ENCODE measurements around the gene TEAD3.
"Not testable (repeated sequence)": the region's sequence is repeated elsewhere in the genome, so short reads cannot be mapped to it uniquely, and the experiment has no call there.

Gene TEAD3

DNA sequence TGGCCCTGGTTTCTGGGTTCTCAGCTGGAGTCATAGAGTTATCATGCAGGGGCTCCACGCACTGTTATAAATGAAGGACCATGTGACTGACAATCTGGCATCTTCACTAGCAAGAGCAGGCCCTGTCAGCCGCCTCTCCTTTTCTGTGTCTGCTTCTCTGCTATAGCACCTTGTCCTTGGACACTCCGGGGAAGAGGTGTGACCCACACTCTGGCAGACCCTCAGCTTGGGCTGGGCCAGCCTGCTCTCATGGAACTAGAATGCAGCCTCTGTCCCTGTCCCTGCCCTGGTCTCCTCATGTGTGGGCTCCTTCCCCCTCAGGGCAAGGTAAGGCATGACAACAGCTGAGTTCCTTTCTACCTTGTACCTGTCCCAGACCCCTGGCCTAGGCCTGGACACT is 55.7 kb downstream of the TEAD3 start:
- no peak overlapping the region for H3K27ac Mint-ChIP-seq (ENCODE audit: low read depth)
- no peaks in the 10 kb centered on the region for H3K4me1 Mint-ChIP-seq
- DNase-seq (ENCODE audit: low spot score in 2 of 2) (no peak), ATAC-seq (replicated peaks; ENCODE audit: extremely low read depth, poor library complexity, severe bottlenecking) (no peak)
- no peaks in the 10 kb centered on the region for H3K27me3 Mint-ChIP-seq
- H3K9me3 Mint-ChIP-seq: no peaks in the 10 kb centered on the region
- H3K4me3 Mint-ChIP-seq: no peak overlapping the region
- H3K36me3 Mint-ChIP-seq (ENCODE audit: insufficient read depth): peaks cover 3% of the 10 kb centered on the region

DNA sequence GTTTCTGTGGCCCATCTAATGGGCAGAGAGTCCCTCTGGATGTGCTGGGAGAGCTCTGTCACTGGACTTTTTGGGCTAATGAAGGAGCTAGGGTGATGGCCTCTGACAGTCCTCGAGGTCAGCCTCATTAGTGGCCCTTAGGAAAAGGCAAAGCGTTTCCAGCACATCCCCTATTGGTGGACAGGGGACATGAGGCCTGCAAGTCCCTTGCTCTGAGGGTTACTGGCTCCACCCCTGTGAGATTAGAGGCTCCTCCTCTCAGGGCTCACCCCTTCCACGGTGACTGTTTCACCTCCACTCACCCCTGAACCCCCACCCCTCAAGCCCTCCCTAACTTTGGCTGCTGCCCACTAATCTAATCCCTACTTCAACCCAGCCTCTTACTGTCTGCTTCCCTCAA is 57.6 kb downstream of the TEAD3 start:
- Mint-ChIP-seq H3K36me3 (ENCODE audit: insufficient read depth) (peaks cover 3% of the 10 kb centered on the region), H3K9me3 (no peaks in the 10 kb centered on the region), H3K4me1 (no peaks in the 10 kb centered on the region), H3K27ac (ENCODE audit: low read depth) (no peak overlapping the region), H3K27me3 (no peaks in the 10 kb centered on the region), H3K4me3 (no peak overlapping the region)
- DNase-seq (ENCODE audit: low spot score in 2 of 2) (no peak), ATAC-seq (replicated peaks; ENCODE audit: extremely low read depth, poor library complexity, severe bottlenecking) (no peak)

DNA sequence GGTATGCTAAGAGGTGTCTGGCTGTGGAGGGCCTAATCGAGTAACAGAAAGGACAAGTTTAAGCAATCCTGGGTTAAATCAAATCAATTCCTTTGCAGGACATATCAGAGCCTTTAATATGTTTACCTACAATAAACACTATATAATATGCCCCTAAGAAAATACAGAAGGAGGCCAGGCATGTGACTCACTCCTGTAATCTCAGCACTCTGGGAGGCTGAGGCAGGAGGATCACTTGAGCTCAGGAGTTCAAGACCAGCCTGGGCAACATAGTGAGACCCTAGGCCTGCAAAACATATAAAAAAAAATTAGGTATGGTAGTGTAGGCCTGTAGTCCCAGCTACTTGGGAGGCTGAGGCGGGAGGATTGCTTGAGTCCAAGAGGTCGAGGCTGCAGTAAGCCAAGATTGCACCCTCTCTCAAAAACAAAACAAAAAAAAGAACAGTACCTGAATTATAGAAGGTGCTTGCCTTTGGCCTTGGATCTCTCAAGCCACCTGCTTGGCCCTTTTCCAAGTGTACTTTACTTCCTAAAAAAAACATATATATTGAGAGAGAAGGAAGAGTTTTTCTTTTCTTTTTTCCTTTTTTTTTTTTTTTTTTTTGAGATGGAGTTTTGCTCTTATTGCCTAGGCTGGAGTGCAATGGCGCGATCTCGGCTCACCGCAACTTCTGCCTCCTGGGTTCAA is 58.4 kb downstream of the TEAD3 start:
- not testable (repeated sequence) for H3K4me1 Mint-ChIP-seq; ATAC-seq (replicated peaks; ENCODE audit: extremely low read depth, poor library complexity, severe bottlenecking); H3K4me3 Mint-ChIP-seq; H3K36me3 Mint-ChIP-seq (ENCODE audit: insufficient read depth); H3K27ac Mint-ChIP-seq (ENCODE audit: low read depth); DNase-seq (ENCODE audit: low spot score in 2 of 2); H3K27me3 Mint-ChIP-seq; H3K9me3 Mint-ChIP-seq

- ATAC-seq (replicated peaks; ENCODE audit: extremely low read depth, poor library complexity, severe bottlenecking) (no peak), DNase-seq (ENCODE audit: low spot score in 2 of 2) (no peak)
- Mint-ChIP-seq H3K27ac (ENCODE audit: low read depth) (no peak overlapping the region), H3K27me3 (no peaks in the 10 kb centered on the region), H3K9me3 (no peaks in the 10 kb centered on the region), H3K4me3 (no peak overlapping the region), H3K4me1 (no peaks in the 10 kb centered on the region), H3K36me3 (ENCODE audit: insufficient read depth) (peaks cover 1% of the 10 kb centered on the region)
These were observed 60.6 kb downstream of the TEAD3 start for GRCh38 chr6:35436071-35436857.

DNA sequence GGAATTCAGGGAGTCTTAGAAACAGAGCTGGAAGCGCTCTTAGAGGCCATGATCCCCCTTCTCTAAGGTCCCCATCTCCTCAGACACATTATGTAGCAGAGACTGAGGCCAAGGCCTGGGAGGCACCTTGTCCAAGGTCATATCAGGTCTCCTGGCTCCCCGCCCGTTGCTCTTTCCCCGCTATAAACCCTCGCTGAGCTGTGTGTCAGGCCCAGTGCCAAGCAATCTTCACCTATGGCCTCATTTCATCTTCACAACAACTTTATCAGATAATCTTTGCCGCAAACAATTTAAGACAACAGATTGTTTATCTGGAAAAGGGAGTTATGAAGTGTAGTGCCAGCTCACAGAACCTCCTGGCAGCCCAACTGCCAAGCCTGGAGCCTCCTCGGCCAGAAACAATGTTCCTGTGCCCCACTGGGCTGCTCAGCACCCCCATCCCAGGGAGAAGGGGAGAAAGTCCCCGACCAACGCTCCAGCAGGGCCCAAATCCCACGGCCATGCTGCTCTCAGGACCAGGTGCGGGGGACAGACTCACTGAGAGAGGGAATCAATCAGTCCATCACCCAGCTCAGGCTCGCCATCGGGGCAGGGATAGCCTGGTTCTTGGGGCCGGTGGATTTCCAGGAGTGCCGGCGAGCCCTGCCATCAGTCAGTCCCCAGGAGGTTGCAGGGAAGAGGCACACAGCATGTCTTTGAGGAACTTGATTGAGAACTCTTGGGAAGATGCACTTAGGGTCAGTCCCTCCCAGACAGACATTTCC is 61.6 kb downstream of the TEAD3 start:
- Mint-ChIP-seq H3K4me3 (no peak overlapping the region), H3K36me3 (ENCODE audit: insufficient read depth) (peaks cover 1% of the 10 kb centered on the region), H3K4me1 (no peaks in the 10 kb centered on the region), H3K9me3 (no peaks in the 10 kb centered on the region), H3K27ac (ENCODE audit: low read depth) (no peak overlapping the region), H3K27me3 (no peaks in the 10 kb centered on the region)
- ATAC-seq (replicated peaks; ENCODE audit: extremely low read depth, poor library complexity, severe bottlenecking) (no peak), DNase-seq (ENCODE audit: low spot score in 2 of 2) (no peak)

DNA sequence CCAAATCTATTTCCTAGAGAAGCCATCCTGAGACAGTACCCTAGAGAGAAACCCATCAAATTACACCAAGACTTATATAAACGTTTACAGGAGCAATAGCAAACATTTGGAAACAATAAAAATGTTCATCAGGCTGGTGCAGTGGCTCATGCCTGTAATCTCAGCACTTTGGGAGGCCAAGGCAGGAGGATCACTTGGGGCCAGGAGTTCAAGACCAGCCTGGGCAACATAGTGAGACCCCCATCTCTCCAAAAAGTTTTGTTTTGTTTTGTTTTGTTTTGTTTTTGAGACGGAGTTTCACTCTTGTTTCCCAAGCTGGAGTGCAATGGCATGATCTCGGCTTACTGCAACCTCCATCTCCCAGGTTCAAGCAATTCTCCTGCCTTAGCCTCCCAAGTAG is 64.2 kb downstream of the TEAD3 start:
- not testable (repeated sequence) for H3K4me3 Mint-ChIP-seq; H3K36me3 Mint-ChIP-seq (ENCODE audit: insufficient read depth); DNase-seq (ENCODE audit: low spot score in 2 of 2); H3K9me3 Mint-ChIP-seq; H3K27ac Mint-ChIP-seq (ENCODE audit: low read depth); H3K27me3 Mint-ChIP-seq; H3K4me1 Mint-ChIP-seq; ATAC-seq (replicated peaks; ENCODE audit: extremely low read depth, poor library complexity, severe bottlenecking)

DNA sequence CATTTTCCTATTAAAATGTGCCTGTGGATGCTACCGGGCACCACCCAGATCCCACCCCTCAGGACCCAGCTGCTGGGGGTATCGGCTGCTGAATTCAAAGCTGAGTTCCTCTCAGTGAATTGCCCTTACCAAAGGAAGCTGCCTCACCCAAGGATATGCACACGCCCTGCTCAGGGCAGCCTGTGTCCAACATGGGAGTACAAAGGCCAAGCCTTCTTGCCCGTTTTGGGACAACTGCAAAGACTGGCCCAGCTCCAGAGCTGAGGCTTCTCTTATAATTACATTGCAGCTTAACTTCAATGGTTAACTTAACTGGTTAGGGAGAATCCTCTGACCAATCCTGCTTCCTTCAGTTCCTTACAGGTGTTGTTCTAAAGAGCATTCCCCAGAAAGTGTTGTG is 64.6 kb downstream of the TEAD3 start:
- Mint-ChIP-seq H3K4me3 (no peak overlapping the region), H3K36me3 (ENCODE audit: insufficient read depth) (peaks cover 2% of the 10 kb centered on the region), H3K4me1 (no peaks in the 10 kb centered on the region), H3K9me3 (peaks cover 5% of the 10 kb centered on the region), H3K27me3 (no peaks in the 10 kb centered on the region), H3K27ac (ENCODE audit: low read depth) (no peak overlapping the region)
- DNase-seq (ENCODE audit: low spot score in 2 of 2) (no peak), ATAC-seq (replicated peaks; ENCODE audit: extremely low read depth, poor library complexity, severe bottlenecking) (no peak)

- H3K27me3 Mint-ChIP-seq: no peaks in the 10 kb centered on the region
- ATAC-seq (replicated peaks; ENCODE audit: extremely low read depth, poor library complexity, severe bottlenecking) (no peak), DNase-seq (ENCODE audit: low spot score in 2 of 2) (no peak)
- peaks cover 10% of the 10 kb centered on the region for H3K36me3 Mint-ChIP-seq (ENCODE audit: insufficient read depth)
- peaks cover 5% of the 10 kb centered on the region for H3K9me3 Mint-ChIP-seq
- H3K27ac Mint-ChIP-seq (ENCODE audit: low read depth): no peak overlapping the region
- no peak overlapping the region for H3K4me3 Mint-ChIP-seq
- H3K4me1 Mint-ChIP-seq: no peaks in the 10 kb centered on the region
These were observed 67.4 kb downstream of the TEAD3 start for GRCh38 chr6:35429463-35429862.

DNA sequence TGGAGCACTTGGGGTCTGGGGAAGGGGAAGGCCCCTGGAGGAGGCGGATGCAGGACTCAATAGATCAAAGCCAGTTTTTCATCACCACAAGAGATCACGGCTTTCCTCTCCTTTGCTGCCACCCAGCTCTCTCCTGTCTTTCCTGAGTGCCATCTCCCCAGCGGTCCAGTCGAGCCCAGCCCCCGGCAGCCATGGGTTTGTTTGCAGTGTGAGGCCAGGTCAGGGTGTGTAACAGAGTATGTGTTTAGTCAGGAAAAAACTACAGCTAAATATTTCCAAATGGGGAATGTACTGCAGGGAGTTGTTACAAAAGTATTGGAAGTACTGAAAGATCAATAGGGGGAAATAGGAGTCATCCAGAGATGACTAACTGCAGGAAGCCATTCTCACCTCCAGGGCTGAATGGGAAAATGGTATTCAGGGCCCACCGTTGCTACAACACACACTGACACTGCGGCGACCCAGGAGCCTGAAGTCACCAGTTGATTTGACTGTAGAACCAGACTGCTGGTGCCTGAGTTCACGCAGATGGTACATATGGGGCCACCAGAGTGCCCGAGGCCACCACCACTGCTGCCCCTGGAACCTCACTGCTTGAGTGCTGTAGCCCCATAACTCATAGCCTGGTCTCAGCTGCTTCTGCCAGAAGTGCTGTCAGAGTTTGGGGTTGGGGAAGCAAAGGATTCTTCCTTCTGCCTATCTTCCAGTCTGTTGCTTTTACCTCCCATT is 68.3 kb downstream of the TEAD3 start:
- peaks cover 12% of the 10 kb centered on the region for H3K36me3 Mint-ChIP-seq (ENCODE audit: insufficient read depth)
- H3K27ac Mint-ChIP-seq (ENCODE audit: low read depth): no peak overlapping the region
- ATAC-seq (replicated peaks; ENCODE audit: extremely low read depth, poor library complexity, severe bottlenecking) (no peak), DNase-seq (ENCODE audit: low spot score in 2 of 2) (no peak)
- H3K9me3 Mint-ChIP-seq: peaks cover 5% of the 10 kb centered on the region
- no peaks in the 10 kb centered on the region for H3K27me3 Mint-ChIP-seq
- H3K4me3 Mint-ChIP-seq: no peak overlapping the region
- no peaks in the 10 kb centered on the region for H3K4me1 Mint-ChIP-seq

GRCh38 chr6:35427851-35428321 is 69.0 kb downstream of the TEAD3 start:
- DNase-seq (ENCODE audit: low spot score in 2 of 2) (no peak), ATAC-seq (replicated peaks; ENCODE audit: extremely low read depth, poor library complexity, severe bottlenecking) (no peak)
- H3K36me3 Mint-ChIP-seq (ENCODE audit: insufficient read depth): peaks cover 16% of the 10 kb centered on the region
- H3K4me1 Mint-ChIP-seq: no peaks in the 10 kb centered on the region
- no peaks in the 10 kb centered on the region for H3K27me3 Mint-ChIP-seq
- no peak overlapping the region for H3K27ac Mint-ChIP-seq (ENCODE audit: low read depth)
- H3K4me3 Mint-ChIP-seq: no peak overlapping the region
- H3K9me3 Mint-ChIP-seq: peaks cover 5% of the 10 kb centered on the region

DNA sequence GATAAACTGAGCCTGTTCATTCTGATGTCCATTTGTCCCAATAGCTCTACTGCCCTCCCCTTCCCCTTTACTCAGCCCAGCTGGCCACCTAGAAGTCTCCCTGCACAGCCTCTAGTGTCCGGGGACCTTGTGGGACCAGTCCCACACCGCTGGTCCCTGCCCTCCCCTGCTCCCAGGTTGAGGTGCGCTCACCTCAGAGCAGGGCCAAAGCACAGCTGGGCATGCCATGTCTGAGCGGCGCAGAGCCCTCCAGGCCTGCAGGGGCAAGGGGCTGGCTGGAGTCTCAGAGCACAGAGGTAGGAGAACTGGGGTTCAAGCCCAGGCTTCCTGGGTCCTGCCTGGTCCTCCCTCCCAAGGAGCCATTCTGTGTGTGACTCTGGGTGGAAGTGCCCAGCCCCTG is 69.4 kb downstream of the TEAD3 start:
- no peak overlapping the region for H3K4me3 Mint-ChIP-seq
- ATAC-seq (replicated peaks; ENCODE audit: extremely low read depth, poor library complexity, severe bottlenecking) (no peak), DNase-seq (ENCODE audit: low spot score in 2 of 2) (no peak)
- H3K9me3 Mint-ChIP-seq: peaks cover 5% of the 10 kb centered on the region
- no peaks in the 10 kb centered on the region for H3K27me3 Mint-ChIP-seq
- H3K4me1 Mint-ChIP-seq: no peaks in the 10 kb centered on the region
- H3K27ac Mint-ChIP-seq (ENCODE audit: low read depth): no peak overlapping the region
- peaks cover 19% of the 10 kb centered on the region for H3K36me3 Mint-ChIP-seq (ENCODE audit: insufficient read depth)

DNA sequence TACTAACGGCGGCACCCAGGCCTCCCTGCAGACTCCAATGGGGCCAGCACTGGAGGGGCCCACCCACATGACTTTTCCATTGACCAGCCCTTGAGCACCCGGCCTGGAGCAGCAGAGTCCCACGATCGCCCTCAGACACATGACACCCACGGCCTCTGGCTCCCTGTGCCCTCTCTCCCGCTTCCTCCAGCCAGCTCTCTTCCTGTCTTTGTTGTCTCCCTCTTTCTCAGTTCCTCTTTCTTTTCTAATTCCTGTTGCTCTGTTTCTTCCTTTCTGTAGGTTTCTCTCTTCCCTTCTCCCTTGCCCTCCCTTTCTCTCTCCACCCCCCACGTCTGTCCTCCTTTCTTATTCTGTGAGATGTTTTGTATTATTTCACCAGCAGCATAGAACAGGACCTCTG is 70.8 kb downstream of the TEAD3 start:
- no peak overlapping the region for H3K4me3 Mint-ChIP-seq
- H3K4me1 Mint-ChIP-seq: no peaks in the 10 kb centered on the region
- no peaks in the 10 kb centered on the region for H3K27me3 Mint-ChIP-seq
- peaks cover 24% of the 10 kb centered on the region for H3K36me3 Mint-ChIP-seq (ENCODE audit: insufficient read depth)
- no peak overlapping the region for H3K27ac Mint-ChIP-seq (ENCODE audit: low read depth)
- ATAC-seq (replicated peaks; ENCODE audit: extremely low read depth, poor library complexity, severe bottlenecking) (no peak), DNase-seq (ENCODE audit: low spot score in 2 of 2) (no peak)
- H3K9me3 Mint-ChIP-seq: peaks cover 5% of the 10 kb centered on the region

Measured in central memory CD8-positive, alpha-beta T cell (primary cell).